B cell (primary cell): ENCODE measurements around the gene RPP40. TPM values are rescaled to one million over a fixed set of nuclear protein-coding genes. Genes with fewer than 3 reads are reported as not detected.

Experiments
- ATAC-seq: fragments of 200-7000 bp; cut with Tn5 transposase; one replicate; pipeline ENCODE4 v1.10.0; 2021; ENCODE audit warnings: low read depth, mild to moderate bottlenecking, moderate number of reproducible peaks, moderate library complexity
- CTCF ChIA-PET: fragments of 350-600 bp; sonication (Branson Sonifier 250); formaldehyde crosslinking; loops from one replicate; lab custom pipeline; 2021; ENCODE audit warnings: antibody characterized with exemption, inconsistent platforms; lab: Charles Lee
- POLR2A ChIA-PET: fragments of 350-600 bp; sonication (Branson Sonifier 250); formaldehyde crosslinking; loops from one replicate; lab custom pipeline; 2021; ENCODE audit warnings: antibody characterized with exemption; lab: Charles Lee
- DNase-seq: peaks from one replicate; pipeline ENCODE4 v3.0.0; 2013
- H2AFZ ChIP-seq: 2 replicates; pipeline ENCODE4 v1.6.1; 2012; ENCODE audit warnings: mild to moderate bottlenecking, low read depth, low read length; ENCODE audit not compliant: insufficient read depth, poor library complexity, severe bottlenecking
- H3K27ac ChIP-seq, 2 donors: 1 replicate in 1 of 2; 2 replicates in 1 of 2; pipeline ENCODE4 v1.5.1; 2012 to 2013; ENCODE audit warnings: low read length in 2 of 2, mild to moderate bottlenecking in 2 of 2, moderate library complexity in 1 of 2
- H3K27me3 ChIP-seq, 4 experiments: fragments of 200-600 bp in 1 of 4; sonication (generic) in 1 of 4; replicated peaks in 1 of 4; 1 replicate in 2 of 4; 2 replicates in 2 of 4; pipeline versions ENCODE4 v1.6.1 to v1.7.0; 2013 to 2016; ENCODE audit warnings: low read length in 3 of 4, mild to moderate bottlenecking in 2 of 4, mixed read lengths in 1 of 4, moderate library complexity in 1 of 4; ENCODE audit not compliant: insufficient read depth in 4 of 4, control insufficient read depth in 3 of 4; ENCODE audit errors: control extremely low read depth in 1 of 4
- H3K36me3 ChIP-seq, 2 experiments: replicated peaks in 1 of 2; 1 replicate in 1 of 2; 2 replicates in 1 of 2; pipeline versions ENCODE4 v1.6.1 to v1.7.1; 2013; ENCODE audit warnings: low read length in 1 of 2; ENCODE audit not compliant: insufficient read depth in 2 of 2, control insufficient read depth in 1 of 2; ENCODE audit errors: control extremely low read depth in 1 of 2, extremely low read depth in 1 of 2
- H3K4me1 ChIP-seq, 2 donors: fragments of 200-600 bp in 1 of 2; sonication (generic) in 1 of 2; 1 replicate in 1 of 2; 2 replicates in 1 of 2; pipeline versions ENCODE4 v1.5.1 to v1.6.1; 2013 to 2017; ENCODE audit warnings: low read length in 2 of 2; ENCODE audit not compliant: control insufficient read depth in 2 of 2, insufficient read depth in 2 of 2
- H3K4me2 ChIP-seq: replicated peaks from 2 replicates; pipeline ENCODE3; 2012; ENCODE audit warnings: mild to moderate bottlenecking, low read depth, low read length; ENCODE audit not compliant: poor library complexity, severe bottlenecking
- H3K4me3 ChIP-seq, 5 experiments: fragments of 200-600 bp in 1 of 5; sonication (generic) in 1 of 5; 1 replicate in 3 of 5; 2 replicates in 2 of 5; pipeline versions ENCODE4 v1.5.1 to v1.7.0; 2011 to 2016; ENCODE audit warnings: low read length in 4 of 5, mild to moderate bottlenecking in 4 of 5, low read depth in 2 of 5, control low read depth in 1 of 5, moderate library complexity in 1 of 5; ENCODE audit not compliant: insufficient read depth in 1 of 5; ENCODE audit errors: control extremely low read depth in 1 of 5, extremely low read depth in 1 of 5
- H3K79me2 ChIP-seq: fragments of 200-600 bp; sonication (generic); one replicate; pipeline ENCODE4 v1.6.0; 2016; ENCODE audit warnings: low read length; ENCODE audit not compliant: control insufficient read depth, insufficient read depth
- H3K9ac ChIP-seq: fragments of 200-600 bp; sonication (generic); 2 replicates; pipeline ENCODE4 v1.6.1; 2017; ENCODE audit warnings: mild to moderate bottlenecking, low read length, moderate library complexity
- H3K9me3 ChIP-seq, 3 donors: one replicate each; pipeline versions ENCODE4 v1.6.1 to v1.7.1; 2013; ENCODE audit warnings: low read length in 2 of 3; ENCODE audit not compliant: control insufficient read depth in 2 of 3, insufficient read depth in 1 of 3; ENCODE audit errors: control extremely low read depth in 1 of 3
- H4K20me1 ChIP-seq: 2 replicates; pipeline ENCODE4 v1.6.0; 2012; ENCODE audit warnings: mild to moderate bottlenecking, low read length; ENCODE audit not compliant: insufficient read depth, control insufficient read depth, poor library complexity, severe bottlenecking
- H3K27ac Mint-ChIP-seq: one replicate; pipeline ENCODE4 v1.8.0; 2021; ENCODE audit warnings: mixed read lengths
- H3K27me3 Mint-ChIP-seq: one replicate; pipeline ENCODE4 v1.8.0; 2021; ENCODE audit warnings: mixed read lengths
- H3K4me1 Mint-ChIP-seq: one replicate; pipeline ENCODE4 v1.8.0; 2021; ENCODE audit warnings: mixed read lengths
- H3K4me3 Mint-ChIP-seq: one replicate; pipeline ENCODE4 v1.8.0; 2021; ENCODE audit warnings: mixed read lengths
- H3K9me3 Mint-ChIP-seq: one replicate; pipeline ENCODE4 v1.8.0; 2022; ENCODE audit warnings: mixed read lengths; ENCODE audit not compliant: insufficient read depth
- CTCF ChIP-seq: fragments of 200-600 bp; IDR thresholded peaks from one replicate; pipeline ENCODE4 v1.8.0; 2022; ENCODE audit warnings: antibody characterized with exemption, mild to moderate bottlenecking
- EZH2 ChIP-seq: IDR thresholded peaks from 2 replicates; pipeline ENCODE4 v1.6.1; 2012; ENCODE audit warnings: borderline replicate concordance, low read depth, mild to moderate bottlenecking, moderate library complexity, low read length; ENCODE audit not compliant: insufficient read depth, poor library complexity, severe bottlenecking
- WGBS: methylation state at CpG from one replicate; pipeline ENCODE4 v1.1.5; 2013; ENCODE audit warnings: missing lambda C conversion rate; ENCODE audit not compliant: insufficient coverage; 5-methylcytosine and 5-hydroxymethylcytosine counted together
- intact Hi-C: fragments of 100-400 bp; cut with micrococcal nuclease; formaldehyde crosslinking; loops from one replicate; pipeline ENCODE4 v1.10.0; 2022
- polyA plus RNA-seq: library from polyadenylated mRNA; depleted of rRNA; stranded (reverse); fragments of >200 nt; gene quantifications from 2 replicates; pipeline ENCODE4 v1.2.3, GENCODE V29; 2012
- total RNA-seq, 2 donors: library from RNA; stranded (reverse); fragments of 120-200 nt in 1 of 2; gene quantifications; 1 replicate in 1 of 2; 2 replicates in 1 of 2; pipeline versions ENCODE4 v1.2.3 to v1.2.4, GENCODE V29; 2013 to 2022

Gene RPP40
- total and polyA plus RNA-seq, 2 donors (not counting 1 experiment from before 2014, with no cell fraction given) = 2.7 to 3.8 TPM

GRCh38 chr6:4997862-4998261, 6.0 kb downstream of the RPP40 start:
- Histone ChIP-seq H3K9me3 (no peaks in the 10 kb centered on the region), H3K9ac (no peak overlapping the region), H3K4me2 (no peak overlapping the region), H3K79me2 (no peaks in the 10 kb centered on the region), H4K20me1 (no peaks in the 10 kb centered on the region), H2AFZ (no peak overlapping the region), H3K27ac (no peak overlapping the region), H3K27me3 (no peaks in the 10 kb centered on the region), H3K36me3 (peaks cover 5 to 40% of the 10 kb centered on the region in 2 experiments), H3K4me1 (peaks cover 0 to 2% of the 10 kb centered on the region in 2 donors), H3K4me3 (no peak overlapping the region)
- POLR2A ChIA-PET = no interaction called here
- Mint-ChIP-seq H3K27me3 (no peaks in the 10 kb centered on the region), H3K27ac (no peak overlapping the region), H3K9me3 (no peaks in the 10 kb centered on the region), H3K4me3 (no peak overlapping the region), H3K4me1 (no peaks in the 10 kb centered on the region)
- no peak for DNase-seq
- WGBS = no CpG with 5 or more reads among the region's 6 CpGs
- TF ChIP-seq CTCF (no peak), EZH2 (no peak)
- intact Hi-C loops = no loop called here
- no peak for ATAC-seq
- CTCF ChIA-PET = no interaction called here

GRCh38 chr6:4994741-4995140, 9.1 kb downstream of the RPP40 start:
- Histone ChIP-seq H3K27me3 (no peaks in the 10 kb centered on the region), H3K36me3 (peaks cover 5 to 29% of the 10 kb centered on the region in 2 experiments), H3K9ac (no peak overlapping the region), H2AFZ (no peak overlapping the region), H4K20me1 (no peaks in the 10 kb centered on the region), H3K4me3 (no peak overlapping the region), H3K4me2 (no peak overlapping the region), H3K27ac (no peak overlapping the region), H3K4me1 (no peaks in the 10 kb centered on the region), H3K9me3 (no peaks in the 10 kb centered on the region), H3K79me2 (no peaks in the 10 kb centered on the region)
- Mint-ChIP-seq H3K4me1 (no peaks in the 10 kb centered on the region), H3K27ac (no peak overlapping the region), H3K27me3 (no peaks in the 10 kb centered on the region), H3K4me3 (no peak overlapping the region), H3K9me3 (no peaks in the 10 kb centered on the region)
- WGBS = 88% methylated on average over 1 of the region's 3 CpGs
- intact Hi-C loops = no loop called here
- ATAC-seq (no peak), DNase-seq (no peak)
- no peak for TF ChIP-seq CTCF
- TF ChIP-seq EZH2 = no peak
- ChIA-PET POLR2A (no interaction called here), CTCF (no interaction called here)
